Body of pancreas (tissue), 4 donors: ENCODE measurements around the gene DOCK2.

Experiments
- CTCF ChIP-seq, 7 experiments: fragments of 450-650 bp in 4 of 7; fragments of 200-600 bp in 3 of 7; sonication (generic) in 3 of 7; IDR thresholded peaks; one replicate each; pipeline ENCODE4 v1.5.1; 2016 to 2019; ENCODE audit warnings: antibody characterized with exemption in 7 of 7
- POLR2A ChIP-seq, 3 donors: fragments of 450-650 bp; IDR thresholded peaks; one replicate each; pipeline ENCODE4 v1.6.1; 2016; ENCODE audit warnings: antibody characterized with exemption in 3 of 3, mild to moderate bottlenecking in 2 of 3

- TF ChIP-seq CTCF (IDR thresholded peaks at IDR 0.05) (no peak), POLR2A (IDR thresholded peaks at IDR 0.05) (no peak)
Measured at GRCh38 chr5:169798906-169799660, 162.0 kb downstream of the DOCK2 start.
